Gastrocnemius medialis (tissue), 4 donors: Measurements from ENCODE around the gene KMT2B. TPM values are rescaled to one million over a fixed set of nuclear protein-coding genes. Genes with fewer than 3 reads are reported as not detected.

Experiments used
- ATAC-seq, 2 donors: fragments of 150-250 bp; one replicate each; pipeline ENCODE4 v1.9.1; 2016
- DNase-seq, 2 donors: peaks; one replicate each; pipeline ENCODE4 v3.0.0-alpha.2; 2019
- H3K27ac ChIP-seq, 4 donors: fragments of 200-600 bp; sonication (generic); 1 replicate in 1 of 4; 2 replicates in 3 of 4; pipeline ENCODE4 v1.5.1; 2016 to 2018; ENCODE audit warnings: mild to moderate bottlenecking in 2 of 4, moderate library complexity in 1 of 4
- H3K27me3 ChIP-seq, 3 donors: fragments of 200-600 bp; sonication (generic) in 2 of 3; 1 replicate in 1 of 3; 2 replicates in 2 of 3; pipeline versions ENCODE4 v1.5.1 to v1.6.0; 2016 to 2019; ENCODE audit warnings: mild to moderate bottlenecking in 1 of 3, moderate library complexity in 1 of 3
- H3K36me3 ChIP-seq, 2 donors: fragments of 200-600 bp; sonication (generic) in 1 of 2; one replicate each; pipeline ENCODE4 v1.5.1; 2017 to 2018
- H3K4me1 ChIP-seq, 2 donors: fragments of 200-600 bp; sonication (generic) in 1 of 2; one replicate each; pipeline ENCODE4 v1.5.1; 2016 to 2017; ENCODE audit warnings: mild to moderate bottlenecking in 2 of 2
- H3K4me3 ChIP-seq, 4 donors: fragments of 200-600 bp; sonication (generic) in 3 of 4; 1 replicate in 1 of 4; 2 replicates in 3 of 4; pipeline ENCODE4 v1.5.1; 2016 to 2019; ENCODE audit warnings: mild to moderate bottlenecking in 2 of 4
- H3K9me3 ChIP-seq, 3 donors: fragments of 200-600 bp; sonication (generic) in 2 of 3; 1 replicate in 1 of 3; 2 replicates in 2 of 3; pipeline ENCODE4 v1.5.1; 2016 to 2019
- CTCF ChIP-seq, 5 experiments: fragments of 450-650 bp in 3 of 5; fragments of 200-600 bp in 2 of 5; sonication (generic) in 2 of 5; IDR thresholded peaks in 4 of 5; conservative IDR thresholded peaks in 1 of 5; 1 replicate in 4 of 5; 2 replicates in 1 of 5; pipeline ENCODE4 v1.5.1; 2016 to 2019; ENCODE audit warnings: antibody characterized with exemption in 5 of 5, mild to moderate bottlenecking in 3 of 5, moderate library complexity in 3 of 5
- POLR2A ChIP-seq, 2 donors: fragments of 450-650 bp; IDR thresholded peaks; one replicate each; pipeline ENCODE4 v1.6.1; 2017; ENCODE audit warnings: antibody characterized with exemption in 2 of 2, mild to moderate bottlenecking in 2 of 2, moderate library complexity in 2 of 2
- in situ Hi-C, 4 donors: fragments of 200-750 bp; cut with MboI; loops; one replicate each; pipeline versions ENCODE4 v1.15.0 to v1.8.0; 2017; ENCODE audit warnings: low sequenced_read_pairs in 4 of 4
- intact Hi-C: fragments of 100-400 bp; cut with DNase I; formaldehyde crosslinking; loops from one replicate; pipeline ENCODE4 v1.15.1; 2023; ENCODE audit warnings: low total_unique reads
- total RNA-seq, 4 donors: library from RNA; depleted of rRNA; stranded (reverse); fragments of >200 nt; gene quantifications; one replicate each; pipeline versions ENCODE4 v1.1.0 to v1.2.3, GENCODE V29; 2016

KMT2B gene
- total RNA-seq, 4 donors from 2014 or later = 9.3 to 39.0 (median 16.8) TPM

GRCh38 chr19:35786299-35787160, 68.7 kb downstream of the KMT2B start:
- Histone ChIP-seq H3K27ac (no peak overlapping the region), H3K9me3 (no peaks in the 10 kb centered on the region), H3K36me3 (no peaks in the 10 kb centered on the region), H3K4me3 (no peak overlapping the region), H3K4me1 (no peaks in the 10 kb centered on the region), H3K27me3 (no peaks in the 10 kb centered on the region)
- ATAC-seq = no peak
- intact Hi-C loops (no loop called here), in situ Hi-C loops (no loop called here)
- DNase-seq = no peak
- TF ChIP-seq POLR2A (IDR thresholded peaks at IDR 0.05) = no peak
- TF ChIP-seq CTCF (IDR thresholded peaks at IDR 0.05 in 4 of 5, conservative IDR thresholded peaks at IDR 0.05 in 1 of 5) = no peak

DNA sequence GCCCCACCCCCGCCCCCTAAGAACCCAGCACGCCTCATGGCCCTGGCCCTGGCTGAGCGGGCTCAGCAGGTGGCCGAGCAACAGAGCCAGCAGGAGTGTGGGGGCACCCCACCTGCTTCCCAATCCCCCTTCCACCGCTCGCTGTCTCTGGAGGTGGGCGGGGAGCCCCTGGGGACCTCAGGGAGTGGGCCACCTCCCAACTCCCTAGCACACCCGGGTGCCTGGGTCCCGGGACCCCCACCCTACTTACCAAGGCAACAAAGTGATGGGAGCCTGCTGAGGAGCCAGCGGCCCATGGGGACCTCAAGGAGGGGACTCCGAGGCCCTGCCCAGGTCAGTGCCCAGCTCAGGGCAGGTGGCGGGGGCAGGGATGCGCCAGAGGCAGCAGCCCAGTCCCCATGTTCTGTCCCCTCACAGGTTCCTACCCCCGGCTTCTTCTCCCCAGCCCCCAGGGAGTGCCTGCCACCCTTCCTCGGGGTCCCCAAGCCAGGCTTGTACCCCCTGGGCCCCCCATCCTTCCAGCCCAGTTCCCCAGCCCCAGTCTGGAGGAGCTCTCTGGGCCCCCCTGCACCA, 69.5 kb downstream of the KMT2B start:
- ATAC-seq (no peak), DNase-seq (no peak)
- TF ChIP-seq POLR2A (IDR thresholded peaks at IDR 0.05) (no peak), CTCF (IDR thresholded peaks at IDR 0.05 in 4 of 5, conservative IDR thresholded peaks at IDR 0.05 in 1 of 5) (no peak)
- Histone ChIP-seq H3K4me3 (no peak overlapping the region), H3K27me3 (no peaks in the 10 kb centered on the region), H3K27ac (no peak overlapping the region), H3K36me3 (no peaks in the 10 kb centered on the region), H3K4me1 (no peaks in the 10 kb centered on the region), H3K9me3 (no peaks in the 10 kb centered on the region)
- in situ Hi-C loops = no loop called here
- intact Hi-C loops = no loop called here

Other genes starting within 250 kb of the KMT2B start
- gene KRTDAP, start 227.5 kb upstream of the KMT2B start, total RNA-seq = not detected
- under 1 TPM in 1 of 4 donors, not detected in 3; 0.89 TPM for gene DMKN, start 204.4 kb upstream of the KMT2B start, total RNA-seq
- gene SBSN, start 189.7 kb upstream of the KMT2B start, total RNA-seq = not detected
- gene GAPDHS, start 184.5 kb upstream of the KMT2B start, total RNA-seq = not detected
- 100 to 1,000 TPM in 3 of 4 donors, 10 to 100 TPM in 1; 86.2 to 145 (median 119) TPM for gene TMEM147, start 172.4 kb upstream of the KMT2B start, total RNA-seq
- gene ATP4A, start 154.3 kb upstream of the KMT2B start, total RNA-seq = not detected
- gene PMIS2, start 131.8 kb upstream of the KMT2B start, total RNA-seq = not detected
- gene HAUS5, start 105.3 kb upstream of the KMT2B start, total RNA-seq = 1 to 10 TPM; 2.5 to 4.8 (median 3.4) TPM
- 10 to 100 TPM; 45.8 to 77.8 (median 75.4) TPM for gene RBM42, start 89.0 kb upstream of the KMT2B start, total RNA-seq
- under 1 TPM in 1 of 4 donors, not detected in 3; 0.23 TPM for gene ETV2, start 76.3 kb upstream of the KMT2B start, total RNA-seq
- 1,000 to 10,000 TPM in 2 of 4 donors, 100 to 1,000 TPM in 2; 899 to 1,245 (median 976) TPM for gene COX6B1, start 69.7 kb upstream of the KMT2B start, total RNA-seq
- not detected for gene UPK1A, start 51.5 kb upstream of the KMT2B start, total RNA-seq
- gene ZBTB32, start 13.4 kb upstream of the KMT2B start, total RNA-seq = not detected
- gene IGFLR1, start 24.4 kb downstream of the KMT2B start, total RNA-seq = 10 to 100 TPM in 1 of 4 donors, 1 to 10 TPM in 3; 2.0 to 14.1 (median 3.0) TPM
- gene U2AF1L4, start 27.4 kb downstream of the KMT2B start, total RNA-seq = 10 to 100 TPM in 2 of 4 donors, 1 to 10 TPM in 2; 5.1 to 22.9 (median 13.4) TPM
- 10 to 100 TPM; 22.2 to 45.8 (median 38.3) TPM for gene PSENEN, start 27.6 kb downstream of the KMT2B start, total RNA-seq
- 10 to 100 TPM; 14.8 to 19.5 (median 16.6) TPM for gene LIN37, start 30.6 kb downstream of the KMT2B start, total RNA-seq
- 100 to 1,000 TPM in 2 of 4 donors, 10 to 100 TPM in 2; 79.8 to 241 (median 139) TPM for gene HSPB6, start 39.0 kb downstream of the KMT2B start, total RNA-seq
- 1 to 10 TPM in 3 of 4 donors, under 1 TPM in 1; 0.63 to 4.3 (median 3.0) TPM for gene PROSER3, start 40.2 kb downstream of the KMT2B start, total RNA-seq
- gene ARHGAP33, start 57.6 kb downstream of the KMT2B start, total RNA-seq = 1 to 10 TPM in 3 of 4 donors, under 1 TPM in 1; 0.22 to 4.7 (median 2.2) TPM
- under 1 TPM in 1 of 4 donors, not detected in 3; 0.13 TPM for gene PRODH2, start 94.8 kb downstream of the KMT2B start, total RNA-seq
- not detected for gene NPHS1, start 134.5 kb downstream of the KMT2B start, total RNA-seq
- not detected for gene KIRREL2, start 138.9 kb downstream of the KMT2B start, total RNA-seq
- under 1 TPM in 2 of 4 donors, not detected in 2; 0.27 to 0.33 TPM for gene APLP1, start 150.6 kb downstream of the KMT2B start, total RNA-seq
- gene NFKBID, start 182.5 kb downstream of the KMT2B start, total RNA-seq = 1 to 10 TPM in 3 of 4 donors, not detected in 1; 1.2 to 2.7 (median 2.3) TPM
- gene HCST, start 184.5 kb downstream of the KMT2B start, total RNA-seq = 1 to 10 TPM in 2 of 4 donors, not detected in 2; 1.2 to 1.5 TPM
- 10 to 100 TPM in 3 of 4 donors, 1 to 10 TPM in 1; 7.2 to 25.6 (median 18.2) TPM for gene TYROBP, start 190.3 kb downstream of the KMT2B start, total RNA-seq
- 10 to 100 TPM in 2 of 4 donors, 1 to 10 TPM in 2; 7.4 to 18.2 (median 12.8) TPM for gene LRFN3, start 218.4 kb downstream of the KMT2B start, total RNA-seq